HG03378 (cell line): ENCODE results near the gene P2RY8.
A peak's percentile ranks its signal among the peaks of the same experiment; 100 is the strongest.
"Not testable (repeated sequence)": the region's sequence is repeated elsewhere in the genome, so short reads cannot be mapped to it uniquely, and the experiment has no call there.

ENCODE experiments used
- ATAC-seq: cut with Tn5 transposase; IDR thresholded peaks from one replicate; pipeline ENCODE4 v1.9.1; 2021; ENCODE audit warnings: mild to moderate bottlenecking, moderate library complexity; ENCODE audit not compliant: unreplicated experiment

Gene P2RY8

DNA sequence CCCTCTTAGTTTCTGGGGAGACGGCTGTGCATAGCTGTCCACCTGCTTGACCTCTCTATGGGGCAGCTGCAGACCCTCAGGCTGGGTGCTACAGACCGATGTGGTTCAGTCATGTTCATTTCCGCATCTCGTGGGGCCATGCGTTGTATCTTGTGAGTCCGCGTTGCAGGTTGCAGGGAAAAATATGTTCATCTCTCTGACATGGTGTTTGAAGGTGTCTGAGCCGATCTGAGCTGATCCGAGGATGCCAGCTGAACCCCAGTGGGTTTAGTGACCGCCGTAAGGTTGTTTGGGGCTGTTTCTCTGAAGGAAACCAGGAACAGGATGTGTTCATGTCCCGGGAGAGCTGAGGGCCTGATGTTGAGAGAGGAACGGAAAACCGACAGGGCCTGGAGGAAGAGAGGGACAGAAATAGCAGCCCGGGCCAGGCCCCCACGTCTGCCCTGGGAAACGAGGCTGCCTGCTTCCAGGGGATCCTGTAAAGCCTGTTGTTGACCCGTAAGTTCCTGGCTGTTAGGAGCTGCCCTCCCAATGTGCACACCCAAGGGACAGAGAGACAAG is 9.8 kb upstream of the P2RY8 start:
- ATAC-seq, result no peak

DNA sequence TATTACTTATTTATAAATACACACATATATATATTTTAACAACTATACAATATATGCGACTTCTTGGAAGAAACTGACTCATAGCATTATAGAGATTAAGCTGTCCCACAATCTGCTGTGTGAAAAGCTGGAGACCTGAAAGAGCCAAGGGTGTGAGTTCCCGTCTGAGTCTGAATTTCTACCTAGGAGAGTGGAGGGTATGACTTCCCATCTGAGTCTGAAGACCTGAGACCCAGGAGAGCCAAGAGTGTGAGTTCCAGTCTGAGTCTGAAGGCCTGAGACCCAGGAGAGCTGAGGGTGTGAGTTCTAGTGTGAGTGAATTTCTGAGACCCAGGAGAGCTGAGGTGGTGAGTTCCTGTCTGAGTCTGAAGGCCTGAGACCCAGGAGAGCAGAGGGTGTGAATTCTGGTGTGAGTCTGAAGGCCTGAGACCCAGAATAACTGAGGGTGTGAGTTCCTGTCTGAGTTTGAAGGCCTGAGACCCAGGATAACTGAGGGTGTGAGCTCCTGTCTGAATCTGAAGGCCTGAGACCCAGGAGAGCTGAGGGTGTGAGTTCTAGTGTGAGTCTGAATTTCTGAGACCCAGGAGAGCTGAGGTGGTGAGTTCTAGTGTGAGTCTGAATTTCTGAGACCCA is 8.9 kb upstream of the P2RY8 start:
- ATAC-seq, result no peak

DNA sequence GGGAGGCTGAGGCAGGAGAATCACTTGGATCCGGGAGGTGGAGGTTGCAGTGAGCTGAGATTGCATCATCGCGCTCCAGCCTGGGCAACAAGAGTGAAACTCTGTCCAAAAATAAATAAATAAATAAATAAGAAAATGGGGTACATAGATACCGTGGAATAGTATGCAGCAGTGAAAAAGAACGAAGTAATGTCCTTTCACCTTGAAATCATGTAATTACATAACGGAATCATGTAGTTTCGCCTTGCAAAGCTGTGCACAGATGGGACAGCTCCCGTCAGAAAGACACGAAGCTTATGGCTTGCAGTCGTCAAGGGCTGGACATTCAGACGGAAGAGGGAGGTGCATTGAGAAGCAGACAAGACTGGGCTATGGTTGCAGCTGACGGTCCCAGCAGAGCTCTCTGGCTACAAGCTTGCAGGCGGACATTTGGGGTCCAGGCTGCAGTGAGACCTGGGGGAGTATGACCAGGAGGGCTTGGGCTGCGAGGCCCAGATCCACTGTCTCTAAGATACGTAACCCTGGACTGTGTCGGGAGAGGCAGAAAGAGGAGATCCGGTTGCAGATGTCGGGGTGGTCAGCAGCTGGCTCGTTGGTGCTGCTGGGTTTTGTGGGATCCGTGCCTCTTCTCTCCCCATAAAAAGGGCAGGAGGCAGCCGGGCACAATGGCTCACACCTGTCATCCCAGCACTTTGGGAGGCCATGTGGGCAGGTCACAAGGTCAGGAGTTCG is 6.2 kb upstream of the P2RY8 start:
- ATAC-seq, result no peak

DNA sequence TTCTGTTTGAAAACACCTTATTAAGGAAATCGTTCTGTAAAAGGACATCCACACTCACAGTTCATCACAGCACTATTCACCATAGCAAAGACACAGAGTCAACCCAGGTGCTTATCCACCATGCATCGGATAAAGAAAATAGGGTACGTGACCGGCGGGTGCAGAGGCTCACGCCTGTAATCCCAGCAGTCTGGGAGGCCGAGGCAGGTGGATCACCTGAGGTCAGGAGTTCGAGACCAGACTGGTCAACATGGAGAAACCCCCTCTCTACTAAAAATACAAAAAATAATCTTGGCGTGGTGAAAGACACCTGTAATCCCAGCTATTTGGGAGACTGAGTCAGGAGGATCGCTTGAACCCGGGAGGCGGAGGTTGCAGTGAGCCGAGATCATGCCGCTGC is 2.2 kb upstream of the P2RY8 start:
- not testable (repeated sequence) for ATAC-seq

DNA sequence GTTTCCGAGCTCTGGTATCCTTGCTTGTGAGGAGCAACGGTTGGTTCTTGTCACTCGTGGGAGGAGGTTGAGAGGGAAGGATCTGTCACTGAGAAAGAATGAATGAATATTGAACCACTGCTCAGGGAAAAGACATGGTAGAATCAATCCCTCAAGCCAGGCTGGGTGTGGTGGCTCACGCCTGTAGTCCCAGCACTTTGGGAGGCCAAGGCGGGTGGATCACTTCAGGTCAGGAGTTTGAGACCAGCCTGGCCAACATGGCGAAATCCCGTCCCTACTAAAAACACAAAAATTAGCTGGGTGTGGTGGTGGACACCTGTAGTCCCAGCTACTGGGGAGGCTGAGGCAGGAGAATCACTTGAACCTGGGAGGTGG is 718 bp upstream of the P2RY8 start:
- ATAC-seq, result not testable (repeated sequence)

DNA sequence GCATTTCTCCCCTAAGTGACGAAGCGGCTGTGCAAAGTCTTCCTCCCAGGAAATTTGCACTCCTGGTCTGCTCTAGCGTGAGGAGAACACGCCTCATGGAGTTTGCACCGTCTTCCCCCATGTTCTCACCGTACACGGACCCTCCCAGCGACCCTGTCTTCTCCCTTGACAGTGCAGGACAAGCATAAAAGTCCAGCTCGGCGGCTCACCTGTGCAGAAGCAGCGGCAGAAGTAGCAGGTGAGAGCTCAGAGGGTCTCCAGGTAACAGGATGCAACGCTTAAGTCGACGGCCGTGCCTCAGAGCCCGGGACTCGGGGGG is 314 bp downstream of the P2RY8 start:
- ATAC-seq, result no peak

DNA sequence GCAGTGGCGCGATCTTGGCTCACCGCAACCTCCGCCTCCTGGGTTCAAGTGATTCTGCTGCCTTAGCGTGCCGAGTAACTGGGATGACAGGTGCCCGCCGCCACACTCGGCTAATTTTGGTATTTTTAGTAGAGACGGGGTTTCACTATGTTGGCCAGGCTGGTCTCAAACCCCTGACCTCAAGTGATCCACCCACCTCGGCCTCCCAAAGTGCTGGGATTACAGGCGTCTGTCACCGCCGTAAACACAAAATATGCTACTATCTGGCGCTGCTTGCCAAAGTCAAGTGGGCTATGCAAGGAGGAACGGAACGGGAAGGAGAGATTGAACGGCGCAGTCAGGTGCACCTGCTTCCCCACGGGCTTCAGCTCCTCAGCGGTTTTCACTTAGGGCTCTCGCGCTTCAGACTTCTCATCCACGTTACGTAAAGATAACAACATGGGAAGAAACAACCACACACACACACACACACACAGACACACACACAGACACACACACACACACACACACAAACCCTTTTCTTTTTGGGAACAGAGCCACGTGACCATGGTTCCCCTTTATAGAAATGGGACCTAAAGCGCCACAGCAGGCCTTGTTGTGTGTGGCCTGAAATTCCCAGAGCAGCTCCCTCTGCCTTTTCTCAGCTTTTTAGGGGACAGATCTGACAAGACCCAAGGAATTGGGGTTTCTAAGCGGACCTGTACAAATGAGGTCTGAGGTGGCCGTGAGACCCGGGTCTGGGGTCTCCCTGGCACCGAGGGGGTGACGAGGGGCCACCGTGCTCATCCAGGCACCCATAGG is 1.5 kb downstream of the P2RY8 start:
- ATAC-seq, result peak; percentile 18

DNA sequence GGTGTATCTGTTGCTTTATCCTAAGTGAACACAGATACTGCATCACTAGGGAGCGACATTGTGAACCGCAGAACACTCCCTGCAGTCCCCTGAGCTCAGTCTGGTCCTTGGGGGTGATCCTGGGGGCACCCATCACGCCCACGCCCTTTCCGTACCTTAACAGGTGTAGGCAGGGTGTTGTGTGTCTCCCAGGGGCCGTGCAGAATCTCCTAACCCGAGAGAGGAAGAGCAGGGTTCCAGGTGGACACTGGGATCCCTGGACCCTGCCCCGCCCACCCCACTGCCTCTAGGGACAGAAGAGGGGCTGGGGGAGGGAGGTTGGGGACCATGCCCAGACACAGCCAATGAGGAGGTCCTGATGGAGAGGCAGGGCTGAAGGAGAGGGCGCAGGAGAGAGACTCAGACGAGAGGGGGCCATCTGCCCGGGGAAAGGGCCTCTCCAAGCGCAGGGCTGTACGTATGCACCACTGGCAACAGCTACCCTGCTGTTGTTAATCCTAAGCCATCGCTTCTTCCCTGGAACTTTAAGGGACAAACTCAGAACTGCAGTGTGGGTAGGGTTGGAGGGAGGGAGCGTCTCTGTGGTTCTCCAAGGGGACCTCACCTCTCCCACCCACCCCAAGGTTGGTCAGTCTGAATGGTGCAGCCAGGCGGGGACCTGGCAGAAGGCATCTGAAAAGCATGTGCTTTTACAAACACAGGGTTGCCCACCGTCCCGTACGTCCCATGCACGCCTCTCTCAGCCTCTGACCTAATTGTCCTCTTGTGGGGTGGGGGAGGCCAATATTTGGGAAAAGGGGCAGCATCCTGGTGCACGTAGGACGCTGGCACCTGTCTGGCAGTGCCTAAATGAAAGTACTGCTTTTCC is 2.5 kb downstream of the P2RY8 start:
- peak; percentile 23 for ATAC-seq

DNA sequence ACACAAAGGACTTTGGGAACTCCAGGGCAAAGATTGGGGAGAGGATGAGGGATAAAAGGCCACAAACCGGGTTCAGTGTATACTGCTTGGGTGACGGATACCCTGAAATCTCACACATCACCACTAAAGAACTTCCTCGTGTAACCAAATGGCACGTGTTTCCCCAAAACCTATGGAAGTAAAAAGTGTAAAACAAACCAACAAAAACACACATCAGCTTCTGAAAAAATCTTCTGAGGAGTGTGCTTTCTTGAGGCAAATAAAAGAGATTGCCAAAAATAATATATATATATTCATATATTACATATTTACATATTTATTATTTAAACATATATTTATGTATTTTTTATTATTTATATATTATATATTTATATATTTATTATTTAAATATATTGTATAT is 3.9 kb downstream of the P2RY8 start:
- ATAC-seq, result no peak

DNA sequence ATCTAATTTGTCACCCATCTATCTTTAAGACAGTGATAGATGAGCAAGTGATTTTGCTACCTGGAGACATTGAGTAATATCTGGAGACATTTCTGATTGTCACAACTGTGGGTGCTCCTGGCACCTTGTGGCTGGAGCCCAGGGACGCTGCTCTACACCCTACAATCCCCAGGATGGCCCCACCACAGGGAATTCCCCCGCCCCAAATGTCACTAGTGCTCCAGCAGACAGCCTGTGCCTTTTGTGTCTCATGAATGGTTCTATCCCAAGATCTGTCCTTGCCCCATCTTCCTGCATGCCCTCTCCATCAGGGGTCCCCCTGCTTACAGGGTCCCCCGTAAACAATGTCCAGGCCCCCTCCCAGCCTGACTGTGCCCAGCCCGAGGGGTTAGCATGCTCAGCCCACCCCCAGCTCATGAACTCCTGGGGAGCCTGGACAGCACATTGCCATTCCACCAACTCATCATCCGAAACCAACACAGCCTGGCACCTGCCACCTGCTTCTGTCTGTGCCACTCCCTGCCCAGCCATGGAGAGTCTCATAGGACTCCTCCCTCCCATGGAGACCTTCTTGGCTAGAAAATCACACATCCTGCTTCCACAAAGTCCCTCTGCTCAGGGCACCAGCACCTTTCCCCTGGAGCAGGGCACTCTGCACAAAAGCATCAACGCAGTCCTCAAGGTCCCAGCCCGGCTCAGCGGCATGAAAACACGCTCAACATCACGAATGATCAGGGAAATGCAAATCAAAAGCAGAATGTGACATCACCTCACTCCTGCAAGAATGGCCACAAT is 5.7 kb downstream of the P2RY8 start:
- no peak for ATAC-seq

DNA sequence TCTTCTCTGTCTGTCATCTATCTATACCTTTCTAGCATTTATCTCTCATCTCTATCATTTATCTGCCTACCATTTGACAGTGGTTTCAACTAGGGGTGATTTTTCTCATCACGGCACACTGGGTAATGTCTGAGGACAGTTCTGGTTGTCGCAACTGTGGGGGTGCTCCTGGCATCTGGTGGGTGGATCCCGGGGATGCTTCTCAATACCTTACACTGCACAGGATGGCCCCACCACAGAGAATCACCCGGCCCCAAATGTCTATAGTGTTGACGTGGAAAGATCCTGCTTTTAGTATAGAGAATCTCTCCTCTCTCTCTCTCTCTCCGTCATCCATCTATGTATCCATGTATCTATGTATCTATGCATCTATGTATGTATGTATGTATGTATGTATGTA is 7.2 kb downstream of the P2RY8 start:
- ATAC-seq, result no peak

DNA sequence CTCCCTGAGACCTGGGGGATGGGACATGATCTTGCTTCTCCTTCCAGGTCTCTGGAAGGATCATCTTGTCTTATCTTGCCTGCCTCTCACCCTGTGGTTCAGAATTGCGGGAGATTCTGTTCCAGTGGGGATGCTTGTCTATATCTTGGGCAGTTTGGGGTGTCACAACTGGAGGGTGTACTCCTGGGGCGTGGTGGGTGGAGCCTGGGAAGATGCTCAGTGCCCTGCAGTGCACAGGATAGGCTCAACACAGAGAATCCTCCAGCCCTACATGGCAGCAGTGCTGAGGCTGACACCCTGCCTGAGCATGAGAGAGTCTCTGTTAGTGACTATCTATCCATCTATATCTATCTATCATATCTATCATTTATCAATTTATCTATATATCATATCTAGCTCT is 7.7 kb downstream of the P2RY8 start:
- ATAC-seq, result no peak

DNA sequence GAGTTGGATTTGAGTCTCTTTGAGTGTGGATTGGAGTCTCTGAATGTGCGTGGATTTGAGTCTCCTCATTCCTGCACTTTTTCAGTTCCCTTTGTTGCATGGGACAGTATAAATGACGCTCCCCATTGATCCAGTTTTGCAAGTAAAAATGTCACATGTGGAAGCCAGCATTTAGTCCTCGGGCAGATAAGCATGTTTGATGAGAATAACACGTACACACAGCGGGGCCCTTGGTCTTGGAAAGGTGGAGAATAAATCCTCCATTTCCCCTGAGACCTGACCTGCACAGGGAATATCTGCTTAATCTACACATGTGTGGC is 8.1 kb downstream of the P2RY8 start:
- no peak for ATAC-seq

DNA sequence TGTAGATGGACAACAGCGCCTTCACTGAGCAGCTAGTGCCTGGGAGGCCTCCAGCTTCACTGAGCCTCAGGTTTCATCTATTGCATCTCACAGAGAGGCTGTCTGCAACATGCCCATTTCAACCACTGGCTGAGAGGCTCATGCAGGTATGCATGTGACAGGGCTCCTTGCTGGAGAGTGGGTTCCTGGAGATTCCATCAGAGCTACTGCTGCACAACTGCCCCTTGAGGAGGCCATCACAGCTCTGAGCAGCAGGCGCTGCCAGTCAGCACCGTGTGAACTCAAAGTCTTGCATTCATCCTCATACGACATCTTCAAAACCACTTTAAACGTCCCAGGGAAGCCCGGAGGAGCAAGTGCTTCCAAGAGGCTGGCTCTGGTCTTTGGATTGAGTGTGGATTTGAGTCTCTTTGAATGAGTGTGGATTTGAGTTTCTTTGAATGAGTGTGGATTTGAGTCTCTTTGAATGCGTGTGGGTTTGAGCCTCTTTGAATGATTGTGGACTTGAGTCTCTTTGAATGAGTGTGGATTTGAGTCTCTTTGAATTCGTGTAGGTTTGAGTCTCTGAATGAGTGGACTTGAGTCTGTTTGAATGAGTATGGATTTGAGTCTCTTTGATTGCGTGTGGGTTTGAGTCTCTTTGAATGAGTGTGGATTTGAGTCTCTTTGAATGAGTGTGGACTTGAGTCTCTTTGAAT is 8.7 kb downstream of the P2RY8 start:
- ATAC-seq, result no peak

DNA sequence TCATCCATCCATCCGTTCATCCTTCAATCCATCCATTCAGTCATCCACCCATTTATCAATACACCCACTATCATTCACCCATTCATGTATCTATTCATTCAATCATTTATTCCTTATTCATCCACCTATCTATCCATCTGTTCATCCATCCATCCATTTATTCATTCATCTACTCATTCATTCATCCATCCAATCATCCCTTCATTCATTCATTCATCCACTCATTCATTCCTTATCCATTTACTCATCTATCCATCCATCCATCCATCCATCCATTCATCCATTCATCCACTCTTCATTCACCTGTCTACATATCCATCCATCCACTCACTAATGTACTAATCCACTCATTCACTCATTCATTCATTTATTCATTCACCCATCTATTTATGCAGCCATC is 9.5 kb downstream of the P2RY8 start:
- ATAC-seq, result no peak

DNA sequence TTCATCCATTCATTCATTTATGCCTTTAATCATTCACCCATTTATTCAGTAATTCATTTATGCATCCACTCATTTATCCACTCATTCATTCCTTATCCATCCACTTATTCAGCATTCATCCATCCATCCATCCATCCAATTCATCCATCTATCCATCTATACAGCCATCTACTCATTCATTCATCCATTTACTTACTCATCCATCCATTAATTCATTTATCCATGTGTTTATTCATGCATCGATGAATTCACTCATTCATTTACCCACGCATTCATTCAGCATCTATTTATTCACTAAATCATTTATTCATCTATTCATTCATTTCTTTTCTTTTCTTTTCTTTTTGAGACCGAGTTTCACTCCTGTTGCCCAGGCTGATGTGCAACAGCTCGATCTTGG is 10.4 kb downstream of the P2RY8 start:
- ATAC-seq, result no peak

DNA sequence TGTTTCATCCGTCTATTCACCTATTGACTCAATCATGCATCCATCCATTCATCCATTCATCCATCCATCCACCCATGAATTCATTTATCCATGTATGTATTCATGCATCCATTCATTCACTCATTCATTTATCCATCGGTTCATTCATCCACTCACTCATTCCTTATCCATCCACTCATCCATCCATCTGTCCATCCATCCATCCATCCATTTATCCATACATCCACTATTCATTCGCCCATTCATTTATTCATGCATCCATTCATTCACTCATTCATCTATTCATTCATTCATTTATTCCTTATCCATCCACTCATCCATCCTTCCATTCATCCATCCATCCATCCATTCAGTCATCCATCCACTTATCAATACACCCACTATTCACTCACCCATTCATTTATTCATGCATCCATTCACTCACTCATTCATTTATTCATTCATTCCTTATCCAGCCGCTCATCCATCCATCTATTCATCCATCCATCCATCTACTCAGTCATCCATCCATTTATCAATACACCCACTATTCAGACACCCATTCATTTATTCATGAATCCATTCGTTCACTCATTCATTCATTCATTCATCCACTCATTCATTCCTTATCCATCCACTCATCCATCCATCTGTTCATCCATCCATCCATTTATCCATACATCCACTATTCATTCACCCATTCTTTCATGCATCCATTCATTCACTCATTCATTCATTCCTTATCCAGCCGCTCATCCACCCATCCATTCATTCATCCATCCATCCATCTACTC is 11.2 kb downstream of the P2RY8 start:
- no peak for ATAC-seq

DNA sequence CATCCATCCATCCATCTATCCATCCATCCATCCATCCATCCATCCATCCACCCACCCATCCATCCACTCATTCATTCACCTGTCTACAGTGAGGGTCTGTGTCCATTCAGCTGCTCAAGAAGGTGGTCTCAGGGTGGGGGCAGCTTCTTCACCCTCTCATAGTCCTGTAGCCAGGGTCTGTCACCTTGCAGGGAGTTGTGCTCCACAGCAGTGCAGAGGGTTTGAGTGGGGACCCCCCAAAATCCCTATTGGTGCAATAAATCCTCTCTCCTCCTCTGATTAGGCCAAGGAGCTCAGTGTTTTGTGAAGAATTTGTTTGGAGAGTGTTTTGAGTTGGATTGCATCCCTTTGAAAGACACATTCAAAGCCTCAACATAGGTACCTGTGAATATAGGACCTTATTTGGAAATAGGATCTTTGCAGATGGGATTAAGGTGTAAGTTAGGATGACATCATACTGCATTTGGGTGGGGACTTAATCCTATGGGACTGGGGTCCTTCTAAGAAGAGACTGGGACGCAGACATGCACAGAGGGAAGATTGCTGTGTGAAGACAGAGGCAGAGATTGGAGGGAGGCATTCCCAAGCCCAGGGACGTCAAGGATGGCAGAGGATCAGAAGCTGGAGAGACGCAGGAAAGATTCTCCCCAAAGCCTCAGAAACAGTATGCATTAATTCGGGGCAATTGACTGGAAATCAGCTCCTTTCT is 12.0 kb downstream of the P2RY8 start:
- ATAC-seq, result no peak
